NCI-H2227 (cell line): ENCODE measurements around the gene IL23R.

ENCODE experiments used
- DNase-seq: peaks from one replicate; lab custom pipeline; 2025; ENCODE audit not compliant: unreplicated experiment; lab: John Stamatoyannopoulos, UW

IL23R gene

DNA sequence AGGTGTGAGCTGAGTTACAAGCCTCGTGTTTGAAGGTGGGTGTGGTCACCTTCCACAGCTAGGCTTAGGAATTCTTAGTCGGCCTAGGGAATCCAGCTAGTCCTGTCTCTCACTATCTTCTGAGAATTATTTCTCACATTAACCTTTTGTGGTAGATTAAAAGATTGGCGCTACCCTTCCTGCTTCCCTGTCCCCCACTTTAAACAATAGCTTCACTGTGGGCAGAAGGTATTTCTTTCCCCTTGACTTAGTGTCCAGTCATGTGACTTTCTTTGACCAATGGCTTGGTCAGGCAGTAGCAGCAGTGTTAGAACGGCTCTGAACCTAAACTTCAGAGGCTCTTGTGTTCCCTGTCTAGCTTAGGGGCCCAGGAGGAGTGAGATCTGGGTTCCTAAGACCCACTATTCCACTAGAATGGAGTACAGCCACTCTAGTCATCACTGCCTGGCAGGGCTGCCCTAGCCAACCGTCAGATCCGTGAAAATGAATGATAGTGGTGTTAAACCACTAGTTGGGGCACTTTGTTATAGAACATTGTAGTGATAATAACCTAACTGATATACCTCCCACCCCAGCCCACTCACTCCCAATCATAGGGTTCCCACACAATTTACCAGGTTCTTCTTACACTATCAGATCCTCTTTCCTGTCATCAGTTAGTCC is 17.6 kb upstream of the IL23R start:
- peak; percentile 5 for DNase-seq

DNA sequence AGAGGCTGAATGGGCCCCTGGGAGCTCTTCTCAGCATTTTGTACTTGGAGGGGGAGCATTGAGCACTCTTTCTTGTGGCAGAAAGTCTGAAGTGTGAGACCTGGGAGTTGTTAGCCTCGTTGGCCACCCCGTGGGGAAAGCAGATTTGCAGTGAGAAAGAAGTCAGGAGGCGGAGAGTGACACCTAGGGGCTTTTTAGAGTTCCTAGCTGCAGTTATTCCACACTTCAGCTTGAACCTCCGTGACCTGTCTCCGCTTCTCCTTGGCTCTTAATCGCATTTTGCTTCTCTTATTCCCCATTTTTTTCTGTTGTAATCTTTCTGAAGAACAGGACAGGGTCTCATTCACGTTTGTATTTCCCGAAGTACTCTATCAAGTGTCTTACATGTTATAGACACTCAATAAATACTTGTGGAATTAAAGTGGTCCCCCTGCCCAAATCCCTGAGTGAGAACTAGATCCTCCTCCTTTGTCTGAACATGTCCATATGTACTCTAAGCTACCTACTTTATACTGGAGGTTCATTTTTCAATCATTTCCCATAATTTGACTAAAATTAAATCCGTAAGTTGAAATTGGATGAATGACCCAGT is 17.0 kb upstream of the IL23R start:
- peak; percentile 68 for DNase-seq

DNA sequence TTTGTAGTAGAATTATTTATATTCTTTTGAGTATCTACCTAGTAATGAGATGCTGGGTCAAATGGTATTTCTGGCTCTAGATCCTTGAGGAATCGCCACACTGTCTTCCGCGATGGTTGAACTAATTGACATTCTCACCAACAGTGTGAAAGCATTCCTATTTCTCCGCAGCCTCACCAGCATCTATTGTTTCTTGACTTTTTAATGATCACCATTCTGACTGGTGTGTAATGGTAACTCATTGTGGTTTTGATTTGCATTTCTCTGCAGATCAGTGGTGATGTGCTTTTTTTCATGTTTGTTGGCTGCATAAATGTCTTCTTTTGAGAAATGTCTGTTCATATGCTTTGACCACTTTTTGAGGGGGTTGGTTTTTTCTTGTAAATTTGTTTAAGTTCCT is 15.3 kb upstream of the IL23R start:
- DNase-seq: no peak

DNA sequence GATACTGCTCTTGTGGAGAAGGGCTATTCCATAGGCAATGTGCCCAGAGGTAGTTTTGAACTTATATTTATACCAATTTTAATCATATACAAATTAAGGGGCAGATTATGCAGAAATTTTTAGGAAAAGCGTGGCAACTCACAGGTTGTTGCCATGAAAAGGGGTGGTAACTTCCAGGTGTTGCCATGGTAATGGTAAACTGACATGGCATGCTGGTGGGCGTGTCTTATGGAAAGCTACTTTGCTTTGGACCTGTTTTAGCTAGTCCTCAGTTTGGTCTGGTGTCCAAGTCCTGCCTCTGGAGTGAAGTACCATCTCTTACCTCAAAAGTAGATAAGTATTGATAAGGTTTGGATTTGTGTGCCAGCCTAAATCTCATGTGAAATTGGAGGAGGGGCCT is 7.9 kb upstream of the IL23R start:
- no peak for DNase-seq

DNA sequence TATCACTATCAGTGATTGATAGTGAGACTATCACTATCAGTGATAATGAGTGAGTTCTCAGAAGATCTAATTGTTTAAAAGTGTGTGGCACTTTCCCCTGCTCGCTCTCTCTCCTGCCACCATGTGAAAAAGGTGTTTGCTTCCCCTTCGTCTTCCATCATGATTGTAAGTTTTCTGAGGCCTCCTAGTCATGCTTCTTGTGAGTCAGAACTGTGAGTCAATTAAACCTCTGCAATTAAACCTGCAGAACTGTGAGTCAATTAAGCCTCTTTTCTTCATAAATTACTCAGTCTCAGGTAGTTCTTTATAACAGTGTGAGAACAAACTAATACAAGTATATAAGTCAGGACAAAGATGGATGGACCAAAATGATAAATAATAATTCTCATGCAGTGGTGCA is 7.0 kb upstream of the IL23R start:
- DNase-seq: no peak

DNA sequence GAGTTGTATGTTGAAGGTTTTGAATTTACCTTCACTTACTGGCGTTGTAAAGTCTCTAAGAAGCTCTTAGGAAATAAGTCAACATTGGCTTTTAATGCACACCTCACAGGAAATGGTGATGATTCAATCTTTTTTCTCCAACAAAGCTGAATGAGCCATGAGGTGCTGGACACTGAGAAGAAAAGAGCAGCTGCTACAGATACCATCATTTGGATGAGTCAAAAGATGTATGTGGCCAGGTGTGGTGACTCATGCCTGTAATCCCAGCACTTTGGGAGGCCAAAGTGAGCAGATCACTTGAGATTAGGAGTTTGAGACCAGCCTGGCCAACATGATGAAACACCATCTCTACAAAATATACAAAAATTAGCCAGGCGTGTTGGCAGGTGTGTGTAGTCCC is 3.3 kb upstream of the IL23R start:
- no peak for DNase-seq

DNA sequence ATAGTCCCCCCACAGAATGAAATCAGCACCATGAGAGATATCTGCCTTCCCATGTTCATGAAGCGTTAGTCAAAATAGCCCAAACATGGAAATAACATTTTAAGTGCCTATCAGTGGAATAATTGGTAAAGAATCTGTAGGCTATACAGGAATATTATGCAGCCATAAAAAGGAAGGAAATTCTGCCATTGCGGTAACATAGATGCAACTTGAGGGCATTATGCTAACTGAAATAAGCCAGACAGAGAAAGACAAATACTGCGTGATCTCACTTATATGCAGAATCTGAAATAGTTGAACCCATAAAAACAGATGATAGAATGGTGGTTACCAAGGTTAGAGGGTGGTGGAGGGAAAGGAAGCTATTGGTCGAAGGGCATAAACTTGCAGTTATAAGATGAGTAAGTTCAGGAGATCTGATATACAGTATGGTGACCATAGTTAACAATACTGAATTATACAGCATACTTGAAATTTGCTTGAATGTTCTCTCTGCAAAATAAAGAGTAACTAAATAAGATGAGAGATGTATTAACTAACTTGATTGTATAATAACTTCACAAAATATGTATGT is 699 bp upstream of the IL23R start:
- no peak for DNase-seq

DNA sequence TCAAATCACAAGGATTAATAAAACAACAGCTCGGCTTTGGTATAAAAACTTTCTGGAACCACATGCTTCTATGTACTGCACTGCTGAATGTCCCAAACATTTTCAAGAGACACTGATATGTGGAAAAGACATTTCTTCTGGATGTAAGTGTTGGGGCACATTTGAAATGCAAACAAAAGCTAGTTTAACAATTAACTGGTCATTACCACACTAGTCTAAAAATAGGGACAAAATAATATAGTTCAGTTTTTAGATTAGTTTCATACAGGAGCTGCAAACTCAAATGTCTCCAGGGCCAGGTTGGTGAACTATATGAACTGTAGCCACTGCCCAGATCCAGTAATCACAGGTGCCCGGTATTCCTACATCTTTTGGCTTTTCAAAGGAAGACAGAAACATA is 3.2 kb downstream of the IL23R start:
- no peak for DNase-seq

DNA sequence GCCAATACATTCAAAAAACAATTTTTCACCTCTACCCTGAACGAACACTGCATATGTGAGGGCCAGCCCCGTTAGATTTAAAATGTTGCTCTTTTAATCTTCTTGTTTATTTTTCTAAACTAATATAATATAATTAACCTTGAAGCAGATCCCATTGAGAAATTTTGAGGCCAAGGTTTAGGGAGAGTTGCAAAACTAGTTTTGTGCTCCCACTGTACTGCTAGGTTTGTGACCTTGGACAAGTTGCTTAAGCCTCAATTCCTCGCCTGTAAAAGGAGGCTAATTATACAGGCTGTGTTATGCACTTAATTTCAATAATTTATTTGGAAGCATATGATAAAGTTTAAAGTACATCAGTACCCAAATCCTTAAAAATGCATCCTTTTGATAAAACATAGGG is 3.7 kb downstream of the IL23R start:
- DNase-seq: no peak

DNA sequence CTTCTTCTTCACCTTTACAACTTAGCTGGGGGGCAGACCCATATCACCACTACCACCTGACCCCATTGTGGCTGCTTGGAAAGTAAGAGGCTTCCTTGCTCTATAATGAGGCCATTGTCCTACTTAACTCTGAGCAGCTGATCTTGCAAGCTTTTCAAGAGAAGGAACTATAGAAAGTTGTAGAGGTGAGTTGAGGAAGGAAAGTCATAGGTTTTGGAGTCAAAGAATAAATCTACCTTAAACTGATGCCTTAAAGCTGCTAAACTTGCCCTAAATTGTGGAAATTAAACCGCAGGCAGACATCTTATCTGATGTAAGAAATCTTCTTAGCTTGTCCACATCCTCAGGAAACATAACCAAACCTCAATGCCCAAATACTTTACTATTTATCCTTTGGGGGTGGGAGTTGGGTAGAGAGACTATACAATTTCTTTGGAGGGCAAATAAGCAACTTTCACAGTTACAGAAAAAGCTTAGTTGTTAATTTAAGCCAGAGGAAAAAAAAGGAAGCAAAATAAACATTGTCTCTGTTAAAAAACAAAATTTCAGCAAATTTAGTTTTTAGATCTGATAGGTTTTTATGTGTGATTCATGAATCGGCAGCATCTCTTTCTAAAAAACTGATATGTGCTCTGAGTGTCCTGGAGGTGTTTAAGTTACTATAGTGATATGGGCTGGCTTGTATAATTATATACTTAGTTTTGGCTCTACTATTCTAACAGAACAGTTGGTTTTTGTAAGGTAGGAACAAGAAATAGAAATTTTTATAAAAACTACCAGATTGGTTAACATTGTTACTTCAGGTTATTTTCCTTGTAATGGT is 4.7 kb downstream of the IL23R start:
- no peak for DNase-seq

DNA sequence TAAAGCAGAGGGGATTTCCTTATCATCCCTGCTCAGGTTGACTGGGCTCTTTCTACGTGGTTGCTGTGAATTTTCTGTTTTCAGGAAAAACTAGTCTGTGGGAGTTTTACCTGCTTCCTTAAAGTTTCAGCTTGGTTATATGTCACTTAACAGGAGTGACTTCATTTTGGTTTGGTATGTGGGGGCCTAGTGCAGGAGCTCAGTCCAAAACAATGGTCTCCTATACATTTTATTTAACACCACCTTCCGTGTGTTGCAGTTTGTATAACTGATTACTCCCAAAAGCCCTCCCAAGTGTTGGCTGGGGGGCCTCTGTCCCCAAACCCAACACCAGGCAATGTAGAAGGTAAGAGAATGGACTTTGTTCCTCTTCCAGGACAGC is 5.3 kb downstream of the IL23R start:
- no peak for DNase-seq

DNA sequence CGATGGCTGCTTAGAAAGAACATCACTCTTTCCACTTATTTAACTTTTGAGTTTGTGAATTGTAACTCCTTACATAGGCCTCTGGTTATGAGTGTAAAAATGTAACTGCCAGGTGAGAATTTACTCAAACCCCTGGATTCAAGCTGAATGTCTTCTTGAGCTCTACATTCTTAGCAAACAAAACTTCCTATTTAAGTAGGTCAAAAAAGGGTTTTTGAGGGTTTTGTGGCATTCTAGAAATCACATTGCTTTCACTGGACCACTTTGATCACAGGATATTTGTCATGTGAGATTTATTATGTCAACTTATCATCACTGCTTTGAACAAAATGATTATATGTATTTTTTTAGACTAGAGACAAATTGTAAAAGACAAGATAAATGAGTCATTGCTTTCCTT is 5.7 kb downstream of the IL23R start:
- no peak for DNase-seq

DNA sequence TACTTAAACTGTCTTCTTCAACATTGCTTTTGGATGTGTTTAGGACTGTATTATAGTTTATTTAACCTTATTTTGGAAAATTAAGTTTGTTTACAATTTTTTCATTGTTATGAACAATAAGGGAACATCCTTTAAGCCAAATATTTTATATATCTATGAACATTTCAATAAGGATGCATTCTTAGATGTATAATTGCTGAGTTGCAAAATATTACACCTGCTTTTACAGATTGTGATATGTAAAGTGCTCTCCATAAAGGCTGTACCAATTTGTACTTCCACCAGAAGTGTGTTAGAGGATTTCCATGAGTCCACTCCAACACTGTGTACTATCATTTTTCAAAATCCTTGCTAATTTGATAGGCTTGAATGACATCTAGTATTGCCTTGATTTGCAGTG is 7.7 kb downstream of the IL23R start:
- no peak for DNase-seq

DNA sequence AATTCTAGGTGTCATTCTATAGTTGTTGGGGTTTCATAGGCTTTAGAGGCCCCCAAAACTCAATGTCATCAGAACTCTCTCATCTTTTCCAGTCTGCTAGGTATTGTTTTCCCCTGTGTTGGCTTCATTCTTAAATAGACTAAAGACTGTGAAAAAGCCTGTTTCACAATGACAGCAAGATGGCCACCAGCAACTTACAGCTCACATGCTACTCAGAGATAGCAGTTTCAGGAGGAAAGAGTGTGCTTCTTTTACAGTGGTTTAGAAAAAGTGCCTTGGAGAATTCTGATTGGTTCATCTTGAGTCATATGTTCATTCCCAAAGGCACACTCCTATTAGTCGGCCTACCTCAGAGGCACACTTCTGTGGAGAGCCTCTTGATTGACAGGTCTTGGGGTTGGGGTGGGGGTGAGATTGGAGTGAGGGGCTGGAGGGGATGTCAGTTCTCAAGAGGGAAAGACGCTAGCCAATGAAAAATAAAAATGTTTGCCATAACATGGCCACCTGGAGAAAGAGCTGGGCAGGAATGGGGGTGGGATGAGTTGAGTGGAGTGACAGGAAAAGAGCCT is 8.5 kb downstream of the IL23R start:
- DNase-seq: no peak

DNA sequence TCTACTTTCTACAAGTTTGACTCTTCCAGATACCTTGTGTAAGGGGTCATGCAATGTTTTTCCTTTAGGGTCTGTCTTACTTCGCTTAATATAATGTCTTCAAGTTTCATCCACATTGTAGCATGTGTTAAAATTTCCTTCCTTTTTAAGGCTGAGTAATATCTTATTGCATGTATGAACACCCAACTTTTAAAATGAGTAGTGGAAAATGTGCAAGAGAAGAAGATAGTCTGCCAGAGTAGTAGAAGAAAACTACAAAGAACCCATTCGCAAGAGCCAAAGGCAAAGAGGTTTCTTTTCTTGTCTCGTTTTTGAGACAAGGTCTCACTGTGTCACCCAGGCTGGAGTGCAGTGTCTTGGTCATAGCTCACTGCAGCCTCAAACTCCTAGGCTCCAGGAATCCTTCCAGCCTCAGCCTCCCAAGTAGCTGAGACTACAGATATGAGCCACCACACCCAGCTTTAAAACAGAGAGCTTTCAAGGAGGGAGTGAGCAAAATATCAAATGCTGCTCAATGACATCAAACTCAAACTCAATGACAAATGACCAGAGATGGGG is 9.4 kb downstream of the IL23R start:
- DNase-seq: no peak

DNA sequence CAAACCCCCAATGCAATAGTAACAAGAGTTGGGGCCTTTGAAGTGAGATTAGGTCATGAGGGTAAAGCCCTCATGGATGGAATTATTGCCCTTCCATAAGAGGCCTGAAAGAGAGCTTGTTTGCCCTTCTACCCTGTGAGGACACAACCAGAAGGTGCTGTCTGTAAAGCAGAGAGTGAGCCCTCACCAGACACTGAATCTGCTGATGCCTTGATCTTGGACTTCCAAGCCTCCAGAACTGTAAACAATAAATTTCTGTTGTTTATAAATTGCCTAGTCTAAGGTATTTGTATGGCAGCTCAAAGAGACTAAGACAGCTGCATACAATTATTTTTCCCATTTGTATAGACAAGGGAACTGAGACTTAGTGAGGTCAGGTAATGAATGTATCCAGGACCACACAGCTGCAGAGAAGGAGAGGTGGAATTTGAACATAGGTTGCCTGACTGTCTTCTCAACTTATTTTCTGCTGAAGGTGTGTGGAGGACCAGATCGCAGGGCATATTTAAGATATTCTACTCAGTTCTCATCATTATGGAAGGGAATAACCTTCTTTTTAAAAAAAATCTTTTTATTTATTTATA is 18.7 kb downstream of the IL23R start:
- no peak for DNase-seq

DNA sequence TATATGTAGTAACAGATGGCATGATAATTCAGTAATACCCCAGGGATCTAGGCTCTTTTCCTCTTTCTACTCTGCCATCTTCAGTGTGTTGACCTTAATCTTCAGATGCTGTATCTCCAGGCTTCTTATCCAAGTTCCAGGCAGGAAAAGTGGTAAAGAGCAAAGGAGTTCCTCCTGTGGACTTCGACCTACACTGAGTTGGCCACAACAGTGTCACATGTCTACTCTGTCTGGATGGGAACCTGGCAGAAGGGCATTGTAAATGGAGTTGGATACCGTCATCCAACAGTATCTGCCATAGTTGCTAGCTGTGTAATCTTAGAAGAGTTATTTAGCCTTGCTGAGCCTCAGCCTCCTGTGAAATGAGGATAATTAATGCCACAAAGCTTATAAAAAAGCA is 21.9 kb downstream of the IL23R start:
- no peak for DNase-seq

DNA sequence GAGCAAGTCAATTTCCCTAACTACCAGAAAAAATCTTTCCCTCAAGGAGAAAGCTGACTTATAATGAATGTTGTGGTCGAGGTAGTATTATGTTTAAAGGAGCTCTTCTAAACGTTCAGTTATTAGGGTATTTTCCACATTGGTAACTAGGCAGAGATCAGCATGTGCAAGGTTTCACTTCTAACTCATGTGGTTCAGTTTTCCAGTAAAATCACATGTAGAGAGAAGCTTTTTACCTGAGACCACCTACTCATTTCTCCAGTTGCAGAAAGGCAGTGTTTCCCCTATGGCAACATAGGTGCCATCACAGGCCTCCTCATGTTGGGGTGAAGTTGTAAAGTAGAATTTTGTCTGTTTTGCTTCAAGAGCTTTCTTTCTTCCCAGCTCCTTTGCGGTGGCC is 23.7 kb downstream of the IL23R start:
- no peak for DNase-seq

DNA sequence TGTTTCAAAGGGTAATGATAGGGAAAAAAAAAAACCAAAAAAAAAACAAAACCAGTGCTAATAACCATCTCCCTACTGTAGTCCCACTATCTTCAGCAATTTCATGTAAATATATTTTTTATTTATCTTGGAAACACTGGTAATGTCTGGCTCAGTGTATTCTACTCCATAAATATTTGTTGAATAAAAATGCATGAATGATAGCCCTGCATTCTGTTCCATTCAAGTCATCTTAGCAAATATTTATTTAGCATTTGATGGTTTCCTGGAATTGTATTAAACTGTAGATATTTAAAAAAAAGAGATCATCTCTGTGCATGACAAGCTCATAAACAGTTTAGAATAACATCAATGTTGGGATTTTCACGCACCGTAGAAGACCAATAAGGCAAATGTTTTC is 24.2 kb downstream of the IL23R start:
- DNase-seq: no peak

DNA sequence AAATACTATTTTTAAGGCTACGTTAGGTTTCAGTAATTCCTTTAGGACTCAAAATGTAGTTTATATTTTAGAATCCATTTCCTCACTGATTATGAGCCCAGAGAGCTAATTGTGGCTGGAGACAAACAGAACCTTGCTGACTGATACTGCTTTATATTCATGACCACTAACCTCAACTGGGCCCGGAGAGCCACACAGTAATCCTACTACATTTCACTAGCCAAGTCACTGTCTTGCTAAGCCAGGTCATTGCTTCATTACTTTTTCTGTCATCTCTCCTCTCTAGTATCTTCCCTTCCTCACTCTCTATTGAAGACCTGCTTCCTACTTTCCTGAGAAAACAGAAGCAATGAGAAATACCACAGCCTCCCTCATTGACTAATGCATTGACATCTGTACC is 24.7 kb downstream of the IL23R start:
- DNase-seq: no peak
